ENCODE data around the gene SLC2A14.
"Not testable (repeated sequence)": the region's sequence is repeated elsewhere in the genome, so short reads cannot be mapped to it uniquely, and the experiment has no call there.

Gene SLC2A14

DNA sequence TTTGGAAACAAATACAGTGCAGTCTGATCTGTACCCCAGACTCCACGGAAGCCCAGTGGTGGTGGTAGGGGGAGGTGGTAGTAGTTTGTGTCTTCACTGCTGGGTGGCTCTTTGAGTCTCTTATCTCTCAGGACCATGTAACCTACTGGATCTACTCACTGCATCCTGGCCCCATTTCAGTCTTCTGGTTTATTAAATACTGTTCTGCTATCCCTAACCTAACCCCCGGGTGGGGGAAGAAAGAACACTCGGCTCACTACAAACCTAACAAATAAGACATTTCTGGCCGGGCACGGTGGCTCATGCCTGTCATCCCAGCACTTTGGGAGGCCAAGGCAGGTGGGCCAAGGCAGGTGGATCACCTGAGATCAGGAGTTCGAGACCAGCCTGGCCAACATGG lies 39.5 kb downstream of the SLC2A14 start:
- H3K36me3 Mint-ChIP-seq (ENCODE audit: low read depth); H3K9me3 Mint-ChIP-seq: not testable (repeated sequence)

DNA sequence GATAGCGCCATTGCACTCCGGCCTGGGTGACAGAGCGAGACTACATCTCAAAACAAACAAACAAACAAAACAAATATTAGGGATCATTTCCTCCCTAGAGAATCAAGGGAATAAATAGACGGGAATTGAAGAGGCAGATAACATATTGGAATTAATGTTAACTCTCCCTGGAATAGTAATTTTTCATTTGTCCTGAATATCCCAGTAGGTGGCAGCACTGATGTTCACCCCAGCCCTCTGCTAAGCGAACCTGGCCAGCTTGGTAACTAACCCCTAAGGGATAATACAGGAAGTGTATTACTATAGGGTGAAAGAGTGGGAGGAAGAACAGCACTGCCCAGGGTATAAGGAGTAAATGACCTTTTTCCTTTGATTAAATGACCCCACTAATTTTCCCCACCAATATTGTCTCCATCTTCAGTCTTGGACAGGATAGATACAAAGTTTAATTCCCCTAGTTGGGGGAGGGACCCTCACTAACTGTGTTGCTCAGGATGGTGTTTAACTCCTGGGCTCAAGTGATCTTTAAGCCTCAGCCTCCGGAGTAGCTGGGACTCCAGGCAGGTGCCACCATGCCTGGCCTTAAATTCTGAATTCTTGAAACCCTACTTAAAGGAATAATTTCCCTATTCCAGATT lies 40.5 kb downstream of the SLC2A14 start:
- no peak overlapping the region for H3K27ac Mint-ChIP-seq
- no peaks in the 10 kb centered on the region for H3K9me3 Mint-ChIP-seq
- H3K27me3 Mint-ChIP-seq (ENCODE audit: low read depth) = peaks cover 8% of the 10 kb centered on the region
- no peak overlapping the region for H3K4me3 Mint-ChIP-seq
- no peaks in the 10 kb centered on the region for H3K36me3 Mint-ChIP-seq (ENCODE audit: low read depth)
- H3K4me1 Mint-ChIP-seq (ENCODE audit: low read depth) = peaks cover 3% of the 10 kb centered on the region

More for the DNA sequence above, 39.5 kb downstream of the SLC2A14 start:
- not testable (repeated sequence) for H3K27me3 Mint-ChIP-seq (ENCODE audit: low read depth); H3K4me3 Mint-ChIP-seq; H3K4me1 Mint-ChIP-seq (ENCODE audit: low read depth); H3K27ac Mint-ChIP-seq

DNA sequence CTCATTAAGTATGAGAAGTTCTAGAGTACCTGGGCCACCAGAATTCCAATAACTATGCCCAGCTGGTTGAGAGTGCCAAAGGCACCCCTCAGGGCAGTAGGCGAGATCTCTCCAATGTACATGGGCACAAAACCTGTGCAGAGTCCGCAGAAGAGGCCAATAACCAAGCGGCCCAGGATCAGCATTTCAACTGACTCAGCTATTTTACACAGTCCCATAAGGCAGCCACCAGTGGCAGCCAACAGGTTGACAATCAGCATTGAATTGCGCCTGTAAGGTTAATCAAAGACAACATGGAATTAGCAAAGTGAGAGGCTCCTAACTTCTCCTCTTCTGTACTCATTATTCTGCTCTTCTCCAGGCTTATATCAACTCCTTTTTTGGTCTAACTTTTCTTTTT lies 43.0 kb downstream of the SLC2A14 start:
- H3K27me3 Mint-ChIP-seq (ENCODE audit: low read depth); H3K36me3 Mint-ChIP-seq (ENCODE audit: low read depth); H3K27ac Mint-ChIP-seq; H3K4me1 Mint-ChIP-seq (ENCODE audit: low read depth); H3K9me3 Mint-ChIP-seq; H3K4me3 Mint-ChIP-seq: not testable (repeated sequence)

DNA sequence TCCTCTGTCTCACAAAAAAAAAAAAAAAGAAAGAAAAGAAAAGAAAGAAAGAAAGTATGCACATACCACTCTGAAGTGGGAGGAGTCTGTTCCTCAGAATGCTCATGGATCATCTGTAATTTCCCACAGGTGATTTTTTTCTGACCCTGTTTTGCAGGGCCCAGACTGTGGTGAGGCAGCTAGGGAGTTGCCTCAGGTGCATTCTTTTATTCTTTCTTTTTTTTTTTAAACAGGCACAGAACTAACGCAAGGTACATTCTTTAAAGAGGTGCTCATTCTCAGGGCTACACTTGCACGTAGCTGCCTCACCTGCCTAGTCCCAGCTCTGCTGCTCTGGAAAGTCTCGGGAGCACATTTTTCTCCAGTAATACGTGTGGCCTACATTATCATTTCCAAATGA lies 47.0 kb downstream of the SLC2A14 start:
- not testable (repeated sequence) for H3K36me3 Mint-ChIP-seq (ENCODE audit: low read depth); H3K4me3 Mint-ChIP-seq; H3K27ac Mint-ChIP-seq; H3K9me3 Mint-ChIP-seq; H3K4me1 Mint-ChIP-seq (ENCODE audit: low read depth); H3K27me3 Mint-ChIP-seq (ENCODE audit: low read depth)

DNA sequence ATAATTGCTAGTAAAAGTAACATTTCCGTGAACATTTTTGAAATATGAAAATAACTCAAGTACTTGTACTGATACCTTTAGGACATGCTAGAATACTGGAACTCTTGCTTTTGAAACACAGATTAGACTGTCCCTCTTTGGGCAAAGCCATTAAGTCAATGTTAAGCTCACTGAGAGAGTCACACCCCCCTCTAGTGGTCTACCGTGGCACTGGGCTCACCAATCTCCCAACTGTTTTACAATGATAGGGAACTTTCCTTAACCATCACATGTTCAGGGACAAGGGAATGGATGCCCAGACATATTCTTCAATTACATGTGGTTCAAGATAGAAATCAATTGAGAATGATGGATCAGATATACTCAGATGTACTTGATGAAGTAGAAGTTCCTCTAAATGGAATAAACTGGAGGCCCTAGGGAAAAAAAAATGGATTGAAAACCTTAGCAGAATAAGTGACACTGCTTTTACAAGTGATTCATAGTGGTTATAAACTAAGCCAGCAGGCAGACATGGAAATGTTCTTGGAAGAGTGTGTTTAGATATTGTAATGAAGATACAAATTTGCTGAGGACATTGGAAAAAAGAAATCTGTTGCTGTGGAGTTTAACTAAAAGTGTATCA lies 65.7 kb downstream of the SLC2A14 start:
- Mint-ChIP-seq H3K27ac (no peak overlapping the region), H3K4me3 (no peak overlapping the region), H3K36me3 (ENCODE audit: low read depth) (no peaks in the 10 kb centered on the region), H3K9me3 (no peaks in the 10 kb centered on the region), H3K4me1 (ENCODE audit: low read depth) (no peaks in the 10 kb centered on the region), H3K27me3 (ENCODE audit: low read depth) (peaks cover 6% of the 10 kb centered on the region)

DNA sequence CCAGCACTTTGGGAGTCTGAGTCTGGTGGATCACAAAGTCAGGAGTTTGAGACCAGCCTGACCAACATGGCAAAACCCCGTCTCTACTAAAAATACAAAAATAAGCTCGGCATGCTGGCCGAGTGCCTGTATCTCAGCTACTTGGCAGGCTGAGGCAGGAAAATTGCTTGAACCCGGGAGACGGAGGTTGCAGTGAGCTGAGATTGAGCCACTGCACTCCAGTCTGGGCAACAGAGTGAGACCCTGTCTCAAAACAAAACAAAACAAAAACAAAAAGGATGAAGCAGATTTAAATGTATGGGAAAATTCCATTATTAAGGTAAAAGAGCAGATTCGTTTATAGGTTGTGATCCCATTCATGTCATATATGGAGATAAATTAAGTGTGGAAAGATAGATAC lies 66.4 kb downstream of the SLC2A14 start:
- not testable (repeated sequence) for H3K9me3 Mint-ChIP-seq; H3K27me3 Mint-ChIP-seq (ENCODE audit: low read depth); H3K4me1 Mint-ChIP-seq (ENCODE audit: low read depth); H3K36me3 Mint-ChIP-seq (ENCODE audit: low read depth); H3K4me3 Mint-ChIP-seq; H3K27ac Mint-ChIP-seq

DNA sequence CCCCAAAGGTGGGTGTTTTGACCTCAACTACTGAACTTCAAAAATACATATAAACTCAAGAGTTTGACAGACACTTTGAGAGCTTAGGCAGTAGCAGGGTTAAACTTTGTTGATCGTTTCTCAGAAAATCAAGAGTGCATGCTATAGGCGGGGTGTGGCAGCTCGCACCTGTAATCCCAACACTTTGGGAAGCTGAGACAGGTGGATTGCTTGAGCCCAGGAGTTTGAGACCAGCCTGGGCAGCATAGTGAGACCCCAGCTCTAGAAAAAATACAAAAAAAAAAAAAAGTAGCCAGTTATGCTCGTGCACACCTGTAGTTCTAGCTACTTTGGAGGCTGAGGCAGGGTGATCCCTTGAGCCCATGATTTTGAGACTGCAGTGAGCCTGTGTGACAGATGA lies 71.3 kb downstream of the SLC2A14 start:
- Mint-ChIP-seq H3K9me3 (no peaks in the 10 kb centered on the region), H3K27ac (no peak overlapping the region), H3K4me1 (ENCODE audit: low read depth) (no peaks in the 10 kb centered on the region), H3K4me3 (no peak overlapping the region), H3K36me3 (ENCODE audit: low read depth) (no peaks in the 10 kb centered on the region), H3K27me3 (ENCODE audit: low read depth) (peaks cover 3% of the 10 kb centered on the region)

DNA sequence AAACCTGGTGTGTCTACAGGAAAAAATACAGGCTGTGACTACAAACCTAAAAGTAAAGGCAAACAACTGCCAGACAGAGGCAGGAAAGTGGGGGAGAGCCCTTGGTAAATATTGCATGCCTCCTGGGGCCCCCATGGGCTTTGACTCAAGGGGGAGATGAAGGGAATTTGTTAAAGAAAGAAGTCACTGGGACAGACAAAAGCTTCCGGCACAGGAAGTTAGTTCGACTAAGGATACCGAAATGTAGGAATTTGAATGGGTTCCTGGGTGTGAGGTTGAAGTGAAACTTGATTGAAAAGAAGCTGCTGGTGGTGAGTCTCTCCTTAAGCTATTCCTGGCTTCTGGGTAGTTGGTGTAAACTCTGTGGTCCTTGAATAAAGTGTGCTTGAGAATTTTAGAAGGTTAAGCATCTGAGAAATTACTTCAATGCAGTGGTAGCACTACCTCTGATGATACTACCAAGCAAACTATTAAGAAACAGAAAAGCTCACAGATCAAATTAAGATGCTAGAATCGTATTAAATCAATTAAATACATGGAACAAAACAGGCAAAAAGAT lies 73.9 kb downstream of the SLC2A14 start:
- H3K27ac Mint-ChIP-seq; H3K36me3 Mint-ChIP-seq (ENCODE audit: low read depth); H3K27me3 Mint-ChIP-seq (ENCODE audit: low read depth); H3K4me3 Mint-ChIP-seq; H3K4me1 Mint-ChIP-seq (ENCODE audit: low read depth); H3K9me3 Mint-ChIP-seq: not testable (repeated sequence)

DNA sequence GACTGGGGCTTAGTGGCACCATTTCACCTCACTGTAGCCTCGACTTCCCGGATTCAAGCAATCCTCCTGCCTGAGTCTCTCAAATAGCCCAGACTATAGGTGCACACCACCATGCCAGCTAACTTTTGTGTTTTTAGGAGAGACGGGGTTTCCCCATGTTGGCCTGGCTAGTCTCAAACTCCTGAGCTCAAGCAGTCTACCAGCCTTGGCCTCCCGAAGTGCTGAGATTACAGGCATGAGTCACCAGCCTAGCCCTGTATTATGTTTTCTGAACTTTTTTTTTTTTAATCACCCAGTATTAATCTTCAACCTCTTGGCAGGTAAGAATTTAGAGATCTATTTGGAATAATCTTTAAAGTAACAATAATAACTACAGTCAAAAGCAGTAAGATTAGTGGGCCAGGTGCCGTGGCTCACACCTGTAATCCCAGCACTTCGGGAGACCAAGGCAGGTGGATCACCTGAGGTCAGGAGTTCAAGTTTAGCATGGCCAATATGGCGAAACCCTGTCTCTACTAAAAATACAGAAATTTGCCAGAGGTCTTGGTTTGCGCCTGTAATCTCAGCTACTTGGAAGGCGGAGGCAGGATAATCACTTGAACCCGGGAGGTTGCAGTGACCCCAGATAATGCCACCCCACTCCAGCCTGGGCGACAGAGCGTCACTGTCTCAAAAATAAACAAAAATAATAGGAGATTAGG lies 74.9 kb downstream of the SLC2A14 start:
- no peak overlapping the region for H3K4me3 Mint-ChIP-seq
- H3K4me1 Mint-ChIP-seq (ENCODE audit: low read depth) = no peaks in the 10 kb centered on the region
- no peaks in the 10 kb centered on the region for H3K36me3 Mint-ChIP-seq (ENCODE audit: low read depth)
- H3K27me3 Mint-ChIP-seq (ENCODE audit: low read depth) = peaks cover 8% of the 10 kb centered on the region
- no peaks in the 10 kb centered on the region for H3K9me3 Mint-ChIP-seq
- no peak overlapping the region for H3K27ac Mint-ChIP-seq

DNA sequence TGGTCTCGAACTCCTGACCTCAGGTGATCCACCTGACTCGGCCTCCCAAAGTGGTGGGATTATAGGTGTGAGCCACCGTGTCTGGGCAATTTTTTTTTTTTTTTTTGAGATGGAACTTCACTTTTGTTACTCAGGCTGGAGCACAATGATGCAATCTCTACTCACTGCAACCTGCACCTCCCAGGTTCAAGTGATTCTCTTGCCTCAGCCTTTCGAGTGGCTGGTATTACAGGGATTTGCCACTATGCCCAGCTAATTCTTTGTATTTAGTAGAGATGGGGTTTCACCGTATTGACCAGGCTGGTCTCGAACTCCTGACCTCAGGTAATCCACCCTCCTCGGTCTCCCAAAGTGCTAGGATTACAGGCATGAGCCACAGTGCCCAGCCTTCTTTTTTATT lies 75.4 kb downstream of the SLC2A14 start:
- not testable (repeated sequence) for H3K27ac Mint-ChIP-seq; H3K36me3 Mint-ChIP-seq (ENCODE audit: low read depth); H3K4me3 Mint-ChIP-seq; H3K9me3 Mint-ChIP-seq; H3K27me3 Mint-ChIP-seq (ENCODE audit: low read depth); H3K4me1 Mint-ChIP-seq (ENCODE audit: low read depth)

DNA sequence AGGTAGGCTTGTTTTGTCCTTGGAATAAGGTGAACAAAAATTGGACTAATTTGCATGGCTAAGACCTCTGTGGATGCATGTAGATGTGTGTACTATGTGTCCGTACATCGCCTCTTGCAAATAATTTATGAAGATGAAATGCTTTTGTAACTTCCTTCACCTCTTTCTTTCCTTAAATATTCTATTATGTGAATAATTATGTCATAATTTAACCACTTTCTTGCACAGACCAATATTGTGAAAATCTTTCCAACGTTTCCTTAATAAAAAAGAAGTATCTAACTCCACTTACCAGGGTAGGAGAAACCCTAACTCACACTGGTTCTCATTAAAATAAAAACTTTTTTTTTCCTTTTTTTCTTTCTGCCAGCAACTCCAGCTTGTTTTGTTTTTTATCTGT lies 79.5 kb downstream of the SLC2A14 start:
- H3K36me3 Mint-ChIP-seq (ENCODE audit: low read depth) = no peaks in the 10 kb centered on the region
- peaks cover 9% of the 10 kb centered on the region for H3K27me3 Mint-ChIP-seq (ENCODE audit: low read depth)
- H3K27ac Mint-ChIP-seq = no peak overlapping the region
- no peaks in the 10 kb centered on the region for H3K4me1 Mint-ChIP-seq (ENCODE audit: low read depth)
- H3K9me3 Mint-ChIP-seq = no peaks in the 10 kb centered on the region
- no peak overlapping the region for H3K4me3 Mint-ChIP-seq

DNA sequence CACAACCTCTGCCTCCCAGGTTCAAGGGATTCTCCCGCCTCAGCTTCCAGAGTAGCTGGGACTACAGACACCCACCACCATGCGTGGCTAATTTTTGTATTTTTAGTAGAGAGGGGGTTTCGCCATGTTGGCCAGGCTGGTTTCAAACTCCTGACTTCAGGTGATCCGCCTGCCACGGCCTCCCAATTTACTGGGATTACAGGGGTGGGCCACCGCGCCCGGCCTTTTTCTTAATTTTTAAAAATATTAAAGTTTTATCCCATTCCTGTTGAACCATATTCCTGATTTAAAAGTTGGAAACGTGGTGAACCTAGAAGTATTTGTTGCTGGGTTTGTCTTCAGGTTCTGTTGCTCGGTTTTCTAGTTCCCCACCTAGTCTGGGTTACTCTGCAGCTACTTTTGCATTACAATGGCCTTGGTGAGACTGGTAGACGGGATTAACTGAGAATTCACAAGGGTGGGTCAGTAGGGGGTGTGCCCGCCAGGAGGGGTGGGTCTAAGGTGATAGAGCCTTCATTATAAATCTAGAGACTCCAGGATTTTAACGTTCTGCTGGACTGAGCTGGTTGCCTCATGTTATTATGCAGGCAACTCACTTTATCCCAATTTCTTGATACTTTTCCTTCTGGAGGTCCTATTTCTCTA lies 83.7 kb downstream of the SLC2A14 start, which contains the start of gene NANOG:
TSS of gene NANOG (plus strand) at position 519 of the 645 bp plus-strand sequence. CDS start 213 bp downstream, outside the sequence.
- not testable (repeated sequence) for H3K4me3 Mint-ChIP-seq

DNA sequence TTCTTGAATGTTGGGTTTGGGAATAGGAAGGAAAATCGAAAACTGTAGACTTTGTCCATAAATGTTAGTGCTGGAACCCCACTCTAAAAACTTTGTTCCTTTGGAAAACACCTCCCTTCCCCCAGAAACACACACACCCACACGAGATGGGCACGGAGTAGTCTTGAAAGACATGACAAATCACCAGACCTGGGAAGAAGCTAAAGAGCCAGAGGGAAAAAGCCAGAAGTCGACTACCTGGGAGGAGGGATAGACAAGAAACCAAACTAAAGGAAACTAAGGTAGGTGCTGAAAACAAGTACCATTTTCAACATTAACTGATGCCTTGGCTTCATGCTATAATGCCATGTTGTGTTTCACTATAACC lies 84.4 kb downstream of the SLC2A14 start:
- Mint-ChIP-seq H3K36me3 (ENCODE audit: low read depth) (no peaks in the 10 kb centered on the region), H3K9me3 (no peaks in the 10 kb centered on the region), H3K4me3 (no peak overlapping the region), H3K27ac (no peak overlapping the region), H3K4me1 (ENCODE audit: low read depth) (no peaks in the 10 kb centered on the region), H3K27me3 (ENCODE audit: low read depth) (peaks cover 12% of the 10 kb centered on the region)

More for the DNA sequence above, 83.7 kb downstream of the SLC2A14 start, which contains the start of gene NANOG:
- H3K36me3 Mint-ChIP-seq (ENCODE audit: low read depth); H3K4me1 Mint-ChIP-seq (ENCODE audit: low read depth); H3K9me3 Mint-ChIP-seq; H3K27ac Mint-ChIP-seq: not testable (repeated sequence)
- H3K27me3 Mint-ChIP-seq (ENCODE audit: low read depth) = peaks cover 15% of the 10 kb centered on the region

DNA sequence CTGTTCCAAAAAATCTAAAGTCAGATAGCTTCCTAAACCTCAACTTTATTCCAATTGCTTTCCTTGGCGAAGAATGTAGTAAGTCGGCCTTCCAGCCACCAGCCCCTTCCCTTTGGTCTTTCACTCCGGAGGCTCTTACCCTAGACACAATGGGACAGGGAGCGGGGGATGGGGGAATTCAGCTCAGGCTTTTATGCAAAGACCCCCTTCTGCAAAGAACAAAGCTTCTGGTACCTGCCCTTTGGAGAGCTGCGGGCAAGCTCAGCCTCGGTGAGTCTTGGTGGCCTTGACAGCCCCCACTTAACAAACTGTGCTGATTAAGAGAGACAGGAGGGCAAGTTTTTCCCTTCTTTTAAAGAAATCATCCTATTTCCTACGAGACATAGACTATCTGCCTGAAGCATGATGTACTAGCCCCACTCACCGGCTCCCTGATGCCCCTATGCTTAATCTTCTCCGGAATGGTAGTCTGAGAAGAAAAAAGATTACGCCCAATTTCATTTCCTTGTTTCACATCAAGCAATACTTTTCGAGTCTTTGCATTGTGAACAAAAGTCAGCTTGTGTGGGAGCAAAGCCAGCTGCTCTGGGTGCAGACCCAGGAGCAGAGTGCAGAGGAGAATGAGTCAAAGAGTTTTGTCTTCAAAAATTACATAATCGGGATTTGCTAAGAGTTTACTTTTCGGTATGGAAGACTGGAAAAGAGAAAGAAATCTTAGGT lies 85.0 kb downstream of the SLC2A14 start:
- H3K36me3 Mint-ChIP-seq (ENCODE audit: low read depth) = no peaks in the 10 kb centered on the region
- no peaks in the 10 kb centered on the region for H3K9me3 Mint-ChIP-seq
- H3K4me1 Mint-ChIP-seq (ENCODE audit: low read depth) = no peaks in the 10 kb centered on the region
- peaks cover 10% of the 10 kb centered on the region for H3K27me3 Mint-ChIP-seq (ENCODE audit: low read depth)
- no peak overlapping the region for H3K27ac Mint-ChIP-seq
- H3K4me3 Mint-ChIP-seq = no peak overlapping the region

All from T-helper 1 cell treated with Interleukin-12 subunit alpha and Interleukin-12 subunit beta and Interleukin-4 antibody, amounts not matched to agents 30 μg/mL and 1 μg/mL, for 36 hours (primary cell).